A549 (cell line): Measurements from ENCODE around the gene PHF23. TPM values are rescaled to one million over a fixed set of nuclear protein-coding genes. Genes with fewer than 3 reads are reported as not detected.

Experiments used
- ATAC-seq, 2 experiments: fragments of 200-7000 bp in 1 of 2; fragments of >200 bp in 1 of 2; cut with Nextera tagmentation in 1 of 2; cut with Tn5 transposase in 1 of 2; 3 replicates each; pipeline versions ENCODE4 v1.8.0 to v1.9.1; 2018 to 2020; ENCODE audit warnings: mild to moderate bottlenecking in 1 of 2, moderate library complexity in 1 of 2
- CTCF ChIA-PET: fragments of 300-600 bp; sonication (Branson Sonifier 250); formaldehyde crosslinking; extraction: SDS; loops from one replicate; lab custom pipeline; 2021; ENCODE audit warnings: antibody characterized with exemption, inconsistent platforms; lab: Yijun Ruan, JAX
- POLR2A ChIA-PET: fragments of 350-600 bp; formaldehyde crosslinking; extraction: SDS; loops from one replicate; lab custom pipeline; 2021; ENCODE audit warnings: antibody characterized with exemption, inconsistent platforms; lab: Yijun Ruan, JAX
- DNase-seq, 2 experiments: peaks; one replicate each; pipeline versions ENCODE4 v3.0.0 to v3.0.0-alpha.2; 2011 to 2016; ENCODE audit warnings: low read depth in 1 of 2, low spot score in 1 of 2
- FAIRE-seq: peaks from 2 replicates; lab custom pipeline; 2011; peaks lifted over from hg19 to GRCh38; lab: Jason Lieb, UNC
- H3K27ac ChIP-seq, 2 experiments: fragments of >200 bp; sonication (Bioruptor Twin); formaldehyde crosslinking; 3 replicates each; pipeline ENCODE4 v1.5.1; 2016 to 2017
- H3K4me1 ChIP-seq: fragments of >200 bp; sonication (Bioruptor Twin); formaldehyde crosslinking; 3 replicates; pipeline ENCODE4 v1.6.1; 2016
- H3K4me2 ChIP-seq: fragments of >200 bp; sonication (Bioruptor Twin); formaldehyde crosslinking; 3 replicates; pipeline ENCODE4 v1.6.1; 2016
- H3K4me3 ChIP-seq: fragments of >200 bp; sonication (Bioruptor Twin); formaldehyde crosslinking; 3 replicates; pipeline ENCODE4 v1.5.1; 2016
- H3K9me3 ChIP-seq: fragments of >200 bp; sonication (Bioruptor Twin); formaldehyde crosslinking; 3 replicates; pipeline ENCODE4 v1.6.1; 2016
- CEBPB ChIP-seq, 2 experiments: fragments of >200 bp in 1 of 2; sonication (Bioruptor Twin) in 1 of 2; formaldehyde crosslinking in 1 of 2; IDR thresholded peaks; 2 replicates each; pipeline ENCODE4 v1.6.1; 2012 to 2016
- CTCF ChIP-seq: fragments of >200 bp; sonication (Bioruptor Twin); formaldehyde crosslinking; IDR thresholded peaks from 3 replicates; pipeline ENCODE4 v1.5.1; 2016
- ELK1 ChIP-seq: fragments of 150-350 bp; IDR thresholded peaks from 2 replicates; pipeline ENCODE4 v1.6.1; 2014; ENCODE audit warnings: low read depth, mild to moderate bottlenecking, low read length
- EP300 ChIP-seq, 2 experiments: fragments of >200 bp; sonication (Bioruptor Twin); formaldehyde crosslinking; IDR thresholded peaks; 2 replicates in 1 of 2; 3 replicates in 1 of 2; pipeline ENCODE4 v1.6.1; 2016 to 2017
- JUN ChIP-seq, 2 experiments: fragments of >200 bp; sonication (Bioruptor Twin); formaldehyde crosslinking; IDR thresholded peaks; 2 replicates in 1 of 2; 3 replicates in 1 of 2; pipeline ENCODE4 v1.6.1; 2016 to 2017
- MAFK ChIP-seq: fragments of 450-650 bp; IDR thresholded peaks from 2 replicates; pipeline ENCODE4 v1.6.1; 2014; ENCODE audit not compliant: partially characterized antibody
- MAX ChIP-seq: IDR thresholded peaks from 2 replicates; pipeline ENCODE4 v1.6.1; 2012
- MYC ChIP-seq: IDR thresholded peaks from 2 replicates; pipeline ENCODE4 v1.6.1; 2012; ENCODE audit warnings: mild to moderate bottlenecking, inconsistent platforms, low read length, improper control_type of control experiment, borderline replicate concordance
- NFE2L2 ChIP-seq: fragments of 150-350 bp; conservative IDR thresholded peaks from 2 replicates; pipeline ENCODE4 v1.6.1; 2014; ENCODE audit warnings: low read length
- PBX3 ChIP-seq: IDR thresholded peaks from 2 replicates; pipeline ENCODE4 v1.6.1; 2012
- POLR2A ChIP-seq: IDR thresholded peaks from 2 replicates; pipeline ENCODE4 v1.6.1; 2012; ENCODE audit warnings: mild to moderate bottlenecking, low read length
- RAD21 ChIP-seq, 2 experiments: fragments of >200 bp in 1 of 2; sonication (Bioruptor Twin) in 1 of 2; formaldehyde crosslinking in 1 of 2; IDR thresholded peaks in 1 of 2; conservative IDR thresholded peaks in 1 of 2; 2 replicates in 1 of 2; 3 replicates in 1 of 2; pipeline ENCODE4 v1.6.1; 2012 to 2018; ENCODE audit warnings: inconsistent platforms in 1 of 2
- SMC3 ChIP-seq: fragments of >200 bp; sonication (Bioruptor Twin); formaldehyde crosslinking; IDR thresholded peaks from 3 replicates; pipeline ENCODE4 v1.6.1; 2018; ENCODE audit warnings: inconsistent platforms
- ZC3H11A ChIP-seq: fragments of 450-650 bp; IDR thresholded peaks from 2 replicates; pipeline ENCODE4 v1.6.1; 2014; ENCODE audit warnings: antibody characterized with exemption, mild to moderate bottlenecking
- WGBS: methylation state at CpG from one replicate; pipeline ENCODE4 v1.1.6; 2017; ENCODE audit errors: missing lambda C conversion rate; 5-methylcytosine and 5-hydroxymethylcytosine counted together
- polyA plus RNA-seq, 4 experiments: library from polyadenylated mRNA; depleted of rRNA in 3 of 4; stranded (reverse); fragments of >200 nt; fragmentation: RNase III in 1 of 4; extraction: RNeasy Plus Mini Kit Qiagen cat#74134 plus additional on column Dnase treatment in 1 of 4; gene quantifications; 2 replicates in 3 of 4; 3 replicates in 1 of 4; pipeline ENCODE4 v1.2.3, GENCODE V29; 2011 to 2017

Gene PHF23
- polyA plus RNA-seq, 2 of the 4 experiments (the other 2 are of a cell fraction) = 52.1 to 80.2 TPM

GRCh38 chr17:7221278-7222092 is 17.8 kb downstream of the PHF23 start:
- Histone ChIP-seq H3K9me3 (no peaks in the 10 kb centered on the region), H3K4me3 (no peak overlapping the region), H3K27ac (peak overlapping the region in 1 of 2 experiments; percentile 98; a peak in 4 of 6 replicates), H3K4me1 (peaks cover 36% of the 10 kb centered on the region), H3K4me2 (peak overlapping the region; percentile 86)
- POLR2A ChIA-PET = interaction anchor here (0.8 to 2.7 kb wide), 8 partner anchors 8 to 93 kb away, joined by 3 to 63 read pairs (median 4); partner anchors contain the start of genes DVL2, GABARAP, PHF23 and SLC2A4
- WGBS = 90% methylated on average over 10 of the region's 10 CpGs
- FAIRE-seq = no peak
- ATAC-seq = peak in 1 of 2 experiments; percentile 0; a peak in 2 of 6 replicates
- CTCF ChIA-PET = interaction anchor here (0.6 to 10.0 kb wide), 26 partner anchors 12 to 644 kb away, joined by 3 to 169 read pairs (median 4); partner anchors contain the start of genes DVL2, GABARAP and PHF23
- DNase-seq = no peak
- TF ChIP-seq NFE2L2 (no peak), PBX3 (peak; percentile 14)

DNA sequence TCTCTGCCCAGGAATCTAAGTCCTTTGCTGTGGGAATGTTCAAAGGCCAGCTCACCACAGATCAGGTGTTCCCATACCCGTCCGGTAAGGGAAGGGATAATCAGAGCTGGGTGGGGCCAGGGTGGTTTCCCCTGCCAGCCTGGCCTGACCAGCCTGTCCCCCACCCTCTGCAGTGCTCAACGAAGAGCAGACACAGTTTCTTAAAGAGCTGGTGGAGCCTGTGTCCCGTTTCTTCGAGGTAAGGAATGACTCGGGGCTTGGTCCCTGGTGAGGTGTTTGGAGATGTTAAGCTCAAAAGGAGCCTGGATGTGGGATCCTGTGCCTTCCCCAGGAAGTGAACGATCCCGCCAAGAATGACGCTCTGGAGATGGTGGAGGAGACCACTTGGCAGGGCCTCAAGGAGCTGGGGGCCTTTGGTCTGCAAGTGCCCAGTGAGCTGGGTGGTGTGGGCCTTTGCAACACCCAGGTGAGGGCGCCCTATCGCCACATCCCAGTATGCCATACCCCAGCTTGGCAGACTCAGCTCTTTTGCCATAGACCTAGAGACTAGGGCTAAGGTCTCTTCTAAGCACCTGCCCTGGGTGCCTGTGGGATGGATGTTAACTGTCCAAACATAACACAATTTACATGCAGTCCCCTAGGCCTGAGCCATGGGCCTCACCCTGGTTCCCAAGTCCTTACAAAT is 18.5 kb downstream of the PHF23 start:
- Histone ChIP-seq H3K4me3 (peak overlapping the region; percentile 74), H3K27ac (peak overlapping the region; percentile 88 to 98), H3K4me2 (peak overlapping the region; percentile 86), H3K4me1 (peaks cover 44% of the 10 kb centered on the region), H3K9me3 (no peaks in the 10 kb centered on the region)
- TF ChIP-seq JUN (IDR thresholded peaks at IDR 0.05) (peak in 1 of 2 experiments; percentile 12; a peak in 2 of 5 replicates), RAD21 (conservative IDR thresholded peaks at IDR 0.05 in 1 of 2, IDR thresholded peaks at IDR 0.05 in 1 of 2) (peak; percentile 60 to 69), EP300 (IDR thresholded peaks at IDR 0.05) (no peak), ZC3H11A (no peak), POLR2A (peak; percentile 30), MAX (peak; percentile 27; the same call in 1 of the 2 replicates), MAFK (peak; percentile 93), SMC3 (peak; percentile 46; the same call in 2 of the 3 replicates), CEBPB (IDR thresholded peaks at IDR 0.05) (peak in 1 of 2 experiments; percentile 18; a peak in 1 of 4 replicates), ELK1 (no peak), CTCF (peak; percentile 66), MYC (no peak)
- 9% methylated on average over 11 of the region's 11 CpGs for WGBS
- ChIA-PET POLR2A (interaction anchor here (0.6 to 2.7 kb wide), 9 partner anchors 9 to 349 kb away, joined by 3 to 63 read pairs (median 5); partner anchors contain the start of genes DVL2, GABARAP, PHF23 and SLC2A4), CTCF (interaction anchor here (0.5 to 10.0 kb wide), 30 partner anchors 11 to 644 kb away, joined by 3 to 169 read pairs (median 4); partner anchors contain the start of genes DVL2, GABARAP and PHF23)
- ATAC-seq (peak; percentile 55 to 76), DNase-seq (peak; percentile 87 to 92), FAIRE-seq (peak; percentile 91)
